ENCODE measurements around the gene EFNA5.

DNA sequence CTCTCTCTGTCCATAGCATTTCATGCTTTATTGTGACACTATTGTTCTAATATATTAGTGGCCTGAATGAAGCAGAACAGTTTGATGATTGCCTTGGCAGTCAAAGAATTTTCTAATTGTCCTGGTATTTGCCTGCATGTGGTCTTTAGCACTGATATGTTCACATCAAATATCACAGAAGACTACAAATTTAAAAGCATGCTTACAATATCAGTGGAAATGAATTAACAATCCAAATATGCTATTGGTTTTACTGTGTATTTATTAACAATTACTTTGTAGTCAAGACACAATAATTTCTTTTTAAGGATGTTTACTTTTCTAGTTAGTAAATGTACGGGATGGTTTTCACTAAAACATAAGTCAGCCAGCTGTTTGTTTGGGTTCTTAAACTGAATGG lies 18.3 kb downstream of the EFNA5 start:
- TF ChIP-seq, protein P1, sequence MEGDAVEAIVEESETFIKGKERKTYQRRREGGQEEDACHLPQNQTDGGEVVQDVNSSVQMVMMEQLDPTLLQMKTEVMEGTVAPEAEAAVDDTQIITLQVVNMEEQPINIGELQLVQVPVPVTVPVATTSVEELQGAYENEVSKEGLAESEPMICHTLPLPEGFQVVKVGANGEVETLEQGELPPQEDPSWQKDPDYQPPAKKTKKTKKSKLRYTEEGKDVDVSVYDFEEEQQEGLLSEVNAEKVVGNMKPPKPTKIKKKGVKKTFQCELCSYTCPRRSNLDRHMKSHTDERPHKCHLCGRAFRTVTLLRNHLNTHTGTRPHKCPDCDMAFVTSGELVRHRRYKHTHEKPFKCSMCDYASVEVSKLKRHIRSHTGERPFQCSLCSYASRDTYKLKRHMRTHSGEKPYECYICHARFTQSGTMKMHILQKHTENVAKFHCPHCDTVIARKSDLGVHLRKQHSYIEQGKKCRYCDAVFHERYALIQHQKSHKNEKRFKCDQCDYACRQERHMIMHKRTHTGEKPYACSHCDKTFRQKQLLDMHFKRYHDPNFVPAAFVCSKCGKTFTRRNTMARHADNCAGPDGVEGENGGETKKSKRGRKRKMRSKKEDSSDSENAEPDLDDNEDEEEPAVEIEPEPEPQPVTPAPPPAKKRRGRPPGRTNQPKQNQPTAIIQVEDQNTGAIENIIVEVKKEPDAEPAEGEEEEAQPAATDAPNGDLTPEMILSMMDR (conservative IDR thresholded peaks at IDR 0.05; ENCODE audit: low read depth in 2 of 2), result no peak
- no peak for TF ChIP-seq EZH2phosphoT487 (IDR thresholded peaks at IDR 0.05; ENCODE audit: unreplicated experiment)
- no peak for TF ChIP-seq POLR2AphosphoS5 (IDR thresholded peaks at IDR 0.05; ENCODE audit: low read depth)
- TF ChIP-seq EZH2 (IDR thresholded peaks at IDR 0.05; ENCODE audit: low read depth, unreplicated experiment), result no peak
- no peak for TF ChIP-seq CREB1 (CRISPR knock-in tag; IDR thresholded peaks at IDR 0.05; ENCODE audit: low read depth)
- TF ChIP-seq, protein P2, sequence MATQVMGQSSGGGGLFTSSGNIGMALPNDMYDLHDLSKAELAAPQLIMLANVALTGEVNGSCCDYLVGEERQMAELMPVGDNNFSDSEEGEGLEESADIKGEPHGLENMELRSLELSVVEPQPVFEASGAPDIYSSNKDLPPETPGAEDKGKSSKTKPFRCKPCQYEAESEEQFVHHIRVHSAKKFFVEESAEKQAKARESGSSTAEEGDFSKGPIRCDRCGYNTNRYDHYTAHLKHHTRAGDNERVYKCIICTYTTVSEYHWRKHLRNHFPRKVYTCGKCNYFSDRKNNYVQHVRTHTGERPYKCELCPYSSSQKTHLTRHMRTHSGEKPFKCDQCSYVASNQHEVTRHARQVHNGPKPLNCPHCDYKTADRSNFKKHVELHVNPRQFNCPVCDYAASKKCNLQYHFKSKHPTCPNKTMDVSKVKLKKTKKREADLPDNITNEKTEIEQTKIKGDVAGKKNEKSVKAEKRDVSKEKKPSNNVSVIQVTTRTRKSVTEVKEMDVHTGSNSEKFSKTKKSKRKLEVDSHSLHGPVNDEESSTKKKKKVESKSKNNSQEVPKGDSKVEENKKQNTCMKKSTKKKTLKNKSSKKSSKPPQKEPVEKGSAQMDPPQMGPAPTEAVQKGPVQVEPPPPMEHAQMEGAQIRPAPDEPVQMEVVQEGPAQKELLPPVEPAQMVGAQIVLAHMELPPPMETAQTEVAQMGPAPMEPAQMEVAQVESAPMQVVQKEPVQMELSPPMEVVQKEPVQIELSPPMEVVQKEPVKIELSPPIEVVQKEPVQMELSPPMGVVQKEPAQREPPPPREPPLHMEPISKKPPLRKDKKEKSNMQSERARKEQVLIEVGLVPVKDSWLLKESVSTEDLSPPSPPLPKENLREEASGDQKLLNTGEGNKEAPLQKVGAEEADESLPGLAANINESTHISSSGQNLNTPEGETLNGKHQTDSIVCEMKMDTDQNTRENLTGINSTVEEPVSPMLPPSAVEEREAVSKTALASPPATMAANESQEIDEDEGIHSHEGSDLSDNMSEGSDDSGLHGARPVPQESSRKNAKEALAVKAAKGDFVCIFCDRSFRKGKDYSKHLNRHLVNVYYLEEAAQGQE (IDR thresholded peaks at IDR 0.05; ENCODE audit: unreplicated experiment), result no peak
- no peak for TF ChIP-seq ZNF331 (CRISPR knock-in tag; IDR thresholded peaks at IDR 0.05; ENCODE audit: low read depth)
- TF ChIP-seq, protein P3, sequence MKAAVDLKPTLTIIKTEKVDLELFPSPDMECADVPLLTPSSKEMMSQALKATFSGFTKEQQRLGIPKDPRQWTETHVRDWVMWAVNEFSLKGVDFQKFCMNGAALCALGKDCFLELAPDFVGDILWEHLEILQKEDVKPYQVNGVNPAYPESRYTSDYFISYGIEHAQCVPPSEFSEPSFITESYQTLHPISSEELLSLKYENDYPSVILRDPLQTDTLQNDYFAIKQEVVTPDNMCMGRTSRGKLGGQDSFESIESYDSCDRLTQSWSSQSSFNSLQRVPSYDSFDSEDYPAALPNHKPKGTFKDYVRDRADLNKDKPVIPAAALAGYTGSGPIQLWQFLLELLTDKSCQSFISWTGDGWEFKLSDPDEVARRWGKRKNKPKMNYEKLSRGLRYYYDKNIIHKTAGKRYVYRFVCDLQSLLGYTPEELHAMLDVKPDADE (IDR thresholded peaks at IDR 0.05), result no peak
- TF ChIP-seq JUNB (IDR thresholded peaks at IDR 0.05; ENCODE audit: unreplicated experiment), result no peak
- TF ChIP-seq, protein P4, sequence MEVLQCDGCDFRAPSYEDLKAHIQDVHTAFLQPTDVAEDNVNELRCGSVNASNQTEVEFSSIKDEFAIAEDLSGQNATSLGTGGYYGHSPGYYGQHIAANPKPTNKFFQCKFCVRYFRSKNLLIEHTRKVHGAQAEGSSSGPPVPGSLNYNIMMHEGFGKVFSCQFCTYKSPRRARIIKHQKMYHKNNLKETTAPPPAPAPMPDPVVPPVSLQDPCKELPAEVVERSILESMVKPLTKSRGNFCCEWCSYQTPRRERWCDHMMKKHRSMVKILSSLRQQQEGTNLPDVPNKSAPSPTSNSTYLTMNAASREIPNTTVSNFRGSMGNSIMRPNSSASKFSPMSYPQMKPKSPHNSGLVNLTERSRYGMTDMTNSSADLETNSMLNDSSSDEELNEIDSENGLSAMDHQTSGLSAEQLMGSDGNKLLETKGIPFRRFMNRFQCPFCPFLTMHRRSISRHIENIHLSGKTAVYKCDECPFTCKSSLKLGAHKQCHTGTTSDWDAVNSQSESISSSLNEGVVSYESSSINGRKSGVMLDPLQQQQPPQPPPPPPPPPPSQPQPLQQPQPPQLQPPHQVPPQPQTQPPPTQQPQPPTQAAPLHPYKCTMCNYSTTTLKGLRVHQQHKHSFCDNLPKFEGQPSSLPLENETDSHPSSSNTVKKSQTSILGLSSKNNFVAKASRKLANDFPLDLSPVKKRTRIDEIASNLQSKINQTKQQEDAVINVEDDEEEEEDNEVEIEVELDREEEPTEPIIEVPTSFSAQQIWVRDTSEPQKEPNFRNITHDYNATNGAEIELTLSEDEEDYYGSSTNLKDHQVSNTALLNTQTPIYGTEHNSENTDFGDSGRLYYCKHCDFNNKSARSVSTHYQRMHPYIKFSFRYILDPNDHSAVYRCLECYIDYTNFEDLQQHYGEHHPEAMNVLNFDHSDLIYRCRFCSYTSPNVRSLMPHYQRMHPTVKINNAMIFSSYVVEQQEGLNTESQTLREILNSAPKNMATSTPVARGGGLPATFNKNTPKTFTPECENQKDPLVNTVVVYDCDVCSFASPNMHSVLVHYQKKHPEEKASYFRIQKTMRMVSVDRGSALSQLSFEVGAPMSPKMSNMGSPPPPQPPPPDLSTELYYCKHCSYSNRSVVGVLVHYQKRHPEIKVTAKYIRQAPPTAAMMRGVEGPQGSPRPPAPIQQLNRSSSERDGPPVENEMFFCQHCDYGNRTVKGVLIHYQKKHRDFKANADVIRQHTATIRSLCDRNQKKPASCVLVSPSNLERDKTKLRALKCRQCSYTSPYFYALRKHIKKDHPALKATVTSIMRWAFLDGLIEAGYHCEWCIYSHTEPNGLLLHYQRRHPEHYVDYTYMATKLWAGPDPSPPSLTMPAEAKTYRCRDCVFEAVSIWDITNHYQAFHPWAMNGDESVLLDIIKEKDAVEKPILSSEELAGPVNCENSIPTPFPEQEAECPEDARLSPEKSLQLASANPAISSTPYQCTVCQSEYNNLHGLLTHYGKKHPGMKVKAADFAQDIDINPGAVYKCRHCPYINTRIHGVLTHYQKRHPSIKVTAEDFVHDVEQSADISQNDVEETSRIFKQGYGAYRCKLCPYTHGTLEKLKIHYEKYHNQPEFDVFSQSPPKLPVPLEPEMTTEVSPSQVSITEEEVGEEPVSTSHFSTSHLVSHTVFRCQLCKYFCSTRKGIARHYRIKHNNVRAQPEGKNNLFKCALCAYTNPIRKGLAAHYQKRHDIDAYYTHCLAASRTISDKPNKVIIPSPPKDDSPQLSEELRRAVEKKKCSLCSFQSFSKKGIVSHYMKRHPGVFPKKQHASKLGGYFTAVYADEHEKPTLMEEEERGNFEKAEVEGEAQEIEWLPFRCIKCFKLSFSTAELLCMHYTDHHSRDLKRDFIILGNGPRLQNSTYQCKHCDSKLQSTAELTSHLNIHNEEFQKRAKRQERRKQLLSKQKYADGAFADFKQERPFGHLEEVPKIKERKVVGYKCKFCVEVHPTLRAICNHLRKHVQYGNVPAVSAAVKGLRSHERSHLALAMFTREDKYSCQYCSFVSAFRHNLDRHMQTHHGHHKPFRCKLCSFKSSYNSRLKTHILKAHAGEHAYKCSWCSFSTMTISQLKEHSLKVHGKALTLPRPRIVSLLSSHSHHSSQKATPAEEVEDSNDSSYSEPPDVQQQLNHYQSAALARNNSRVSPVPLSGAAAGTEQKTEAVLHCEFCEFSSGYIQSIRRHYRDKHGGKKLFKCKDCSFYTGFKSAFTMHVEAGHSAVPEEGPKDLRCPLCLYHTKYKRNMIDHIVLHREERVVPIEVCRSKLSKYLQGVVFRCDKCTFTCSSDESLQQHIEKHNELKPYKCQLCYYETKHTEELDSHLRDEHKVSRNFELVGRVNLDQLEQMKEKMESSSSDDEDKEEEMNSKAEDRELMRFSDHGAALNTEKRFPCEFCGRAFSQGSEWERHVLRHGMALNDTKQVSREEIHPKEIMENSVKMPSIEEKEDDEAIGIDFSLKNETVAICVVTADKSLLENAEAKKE (CRISPR knock-in tag; IDR thresholded peaks at IDR 0.05), result no peak
- no peak for TF ChIP-seq ZNF114 (CRISPR knock-in tag; IDR thresholded peaks at IDR 0.05)
- no peak for TF ChIP-seq STAT1 (IDR thresholded peaks at IDR 0.05; ENCODE audit: unreplicated experiment)
- TF ChIP-seq NANOG (IDR thresholded peaks at IDR 0.05; ENCODE audit: borderline replicate concordance), result no peak
